HFF-Myc (cell line): Measurements from ENCODE around the gene NUDT6.
A peak's percentile ranks its signal among the peaks of the same experiment; 100 is the strongest.

Experiments
- DNase-seq: peaks from one replicate; pipeline ENCODE4 v3.0.0-alpha.2; 2011; ENCODE audit warnings: low read depth; ENCODE audit errors: extremely low read depth
- H3K4me3 ChIP-seq: replicated peaks from 2 replicates; pipeline ENCODE4 v1.5.1; 2011; ENCODE audit warnings: low read depth, mild to moderate bottlenecking, control low read depth, low read length
- CTCF ChIP-seq: IDR thresholded peaks from 2 replicates; pipeline ENCODE4 v1.5.1; 2012; ENCODE audit warnings: mild to moderate bottlenecking, low read depth, low read length, control low read depth; ENCODE audit errors: missing control alignments

Gene NUDT6

GRCh38 chr4:122932763-122933162, 10.4 kb upstream of the NUDT6 start:
- H3K4me3 ChIP-seq: no peak overlapping the region
- no peak for DNase-seq
- TF ChIP-seq CTCF: no peak

GRCh38 chr4:122930862-122931261, 8.5 kb upstream of the NUDT6 start:
- H3K4me3 ChIP-seq: no peak overlapping the region
- TF ChIP-seq CTCF: peak; percentile 9
- DNase-seq: no peak

GRCh38 chr4:122928930-122929329, 6.5 kb upstream of the NUDT6 start:
- DNase-seq: no peak
- TF ChIP-seq CTCF: no peak

GRCh38 chr4:122922877-122923511, 597 bp upstream of the NUDT6 start:
- peak overlapping the region; percentile 90 for H3K4me3 ChIP-seq
- DNase-seq: peak; percentile 76
- no peak for TF ChIP-seq CTCF

More at GRCh38 chr4:122928930-122929329, 6.5 kb upstream of the NUDT6 start:
- H3K4me3 ChIP-seq: no peak overlapping the region

- DNase-seq: no peak
- no peak for TF ChIP-seq CTCF
- H3K4me3 ChIP-seq: peak overlapping the region; percentile 90
These were observed 1.1 kb downstream of the NUDT6 start for GRCh38 chr4:122921300-122921699.

GRCh38 chr4:122920473-122920872, 1.9 kb downstream of the NUDT6 start:
- no peak for TF ChIP-seq CTCF
- H3K4me3 ChIP-seq: no peak overlapping the region
- no peak for DNase-seq

- DNase-seq: no peak
- TF ChIP-seq CTCF: no peak
- H3K4me3 ChIP-seq: no peak overlapping the region
These were observed 4.7 kb downstream of the NUDT6 start for GRCh38 chr4:122917731-122918130.
